ENCODE measurements around the gene PTPA.
A peak's percentile ranks its signal among the peaks of the same experiment; 100 is the strongest.

DNA sequence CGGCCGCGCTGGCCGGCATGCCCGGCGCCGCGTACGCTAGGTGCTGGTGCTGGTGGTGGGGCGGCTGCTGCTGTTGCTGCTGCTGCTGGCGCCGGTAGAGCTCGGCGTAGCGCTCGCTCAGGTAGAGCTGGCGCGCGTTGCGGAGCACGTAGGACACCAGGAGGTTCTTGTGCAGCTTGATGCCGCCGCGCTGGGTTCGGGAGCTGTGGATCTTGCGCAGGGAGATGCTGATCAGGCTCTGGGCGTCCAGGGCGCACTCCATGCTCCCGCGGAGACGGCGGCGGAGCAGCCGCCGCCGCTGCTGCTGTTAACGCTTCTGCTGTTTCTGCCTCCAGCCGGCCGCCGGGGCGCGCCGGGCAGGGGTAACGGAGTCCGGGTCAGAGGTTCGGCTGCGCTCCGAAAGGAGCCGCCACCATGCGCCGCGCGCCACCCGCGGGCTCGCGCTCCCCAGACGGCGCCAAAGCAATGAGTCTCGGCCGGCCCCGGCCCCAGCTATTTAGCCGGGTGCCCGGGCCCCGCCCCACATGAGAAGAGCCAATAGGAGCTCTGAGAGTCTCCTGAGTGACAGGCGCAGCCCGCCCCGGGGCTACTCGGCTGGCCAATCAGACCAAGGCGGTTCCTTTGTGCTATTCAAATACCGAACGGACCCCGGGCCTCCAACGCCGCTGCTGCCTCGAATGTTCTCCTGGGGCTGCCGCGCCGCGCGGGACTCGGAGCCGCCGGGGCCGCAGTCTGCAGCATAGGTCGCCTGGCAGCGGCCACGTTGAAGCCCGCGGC is 66.8 kb downstream of the PTPA start, which contains the start of gene IER5L:
- TF ChIP-seq, protein P1, sequence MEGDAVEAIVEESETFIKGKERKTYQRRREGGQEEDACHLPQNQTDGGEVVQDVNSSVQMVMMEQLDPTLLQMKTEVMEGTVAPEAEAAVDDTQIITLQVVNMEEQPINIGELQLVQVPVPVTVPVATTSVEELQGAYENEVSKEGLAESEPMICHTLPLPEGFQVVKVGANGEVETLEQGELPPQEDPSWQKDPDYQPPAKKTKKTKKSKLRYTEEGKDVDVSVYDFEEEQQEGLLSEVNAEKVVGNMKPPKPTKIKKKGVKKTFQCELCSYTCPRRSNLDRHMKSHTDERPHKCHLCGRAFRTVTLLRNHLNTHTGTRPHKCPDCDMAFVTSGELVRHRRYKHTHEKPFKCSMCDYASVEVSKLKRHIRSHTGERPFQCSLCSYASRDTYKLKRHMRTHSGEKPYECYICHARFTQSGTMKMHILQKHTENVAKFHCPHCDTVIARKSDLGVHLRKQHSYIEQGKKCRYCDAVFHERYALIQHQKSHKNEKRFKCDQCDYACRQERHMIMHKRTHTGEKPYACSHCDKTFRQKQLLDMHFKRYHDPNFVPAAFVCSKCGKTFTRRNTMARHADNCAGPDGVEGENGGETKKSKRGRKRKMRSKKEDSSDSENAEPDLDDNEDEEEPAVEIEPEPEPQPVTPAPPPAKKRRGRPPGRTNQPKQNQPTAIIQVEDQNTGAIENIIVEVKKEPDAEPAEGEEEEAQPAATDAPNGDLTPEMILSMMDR (conservative IDR thresholded peaks at IDR 0.05; ENCODE audit: low read depth, low read length), result 0 out of 2 replicates have a peak, but pooled peaks have one; percentile 3
- TF ChIP-seq RFX5 (IDR thresholded peaks at IDR 0.05; ENCODE audit: low read depth, low read length) (no peak), POLR2A (IDR thresholded peaks at IDR 0.05; ENCODE audit: low read depth, low read length) (peak; percentile 100), CHD1 (IDR thresholded peaks at IDR 0.05; ENCODE audit: low read depth, low read length) (no peak), FOS (IDR thresholded peaks at IDR 0.05; ENCODE audit: low read depth, low read length) (peak; percentile 66), MXI1 (IDR thresholded peaks at IDR 0.05; ENCODE audit: borderline replicate concordance, low read depth, low read length) (0 out of 2 replicates have a peak, but pooled peaks have one; percentile 79), RCOR1 (IDR thresholded peaks at IDR 0.05; ENCODE audit: insufficient replicate concordance, low read length) (no peak), RAD21 (IDR thresholded peaks at IDR 0.05; ENCODE audit: low read length) (0 out of 2 replicates have a peak, but pooled peaks have one; percentile 4)
- TF ChIP-seq, protein P2, sequence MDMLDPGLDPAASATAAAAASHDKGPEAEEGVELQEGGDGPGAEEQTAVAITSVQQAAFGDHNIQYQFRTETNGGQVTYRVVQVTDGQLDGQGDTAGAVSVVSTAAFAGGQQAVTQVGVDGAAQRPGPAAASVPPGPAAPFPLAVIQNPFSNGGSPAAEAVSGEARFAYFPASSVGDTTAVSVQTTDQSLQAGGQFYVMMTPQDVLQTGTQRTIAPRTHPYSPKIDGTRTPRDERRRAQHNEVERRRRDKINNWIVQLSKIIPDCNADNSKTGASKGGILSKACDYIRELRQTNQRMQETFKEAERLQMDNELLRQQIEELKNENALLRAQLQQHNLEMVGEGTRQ (IDR thresholded peaks at IDR 0.05; ENCODE audit: low read depth, low read length), result no peak
- TF ChIP-seq, protein P3, sequence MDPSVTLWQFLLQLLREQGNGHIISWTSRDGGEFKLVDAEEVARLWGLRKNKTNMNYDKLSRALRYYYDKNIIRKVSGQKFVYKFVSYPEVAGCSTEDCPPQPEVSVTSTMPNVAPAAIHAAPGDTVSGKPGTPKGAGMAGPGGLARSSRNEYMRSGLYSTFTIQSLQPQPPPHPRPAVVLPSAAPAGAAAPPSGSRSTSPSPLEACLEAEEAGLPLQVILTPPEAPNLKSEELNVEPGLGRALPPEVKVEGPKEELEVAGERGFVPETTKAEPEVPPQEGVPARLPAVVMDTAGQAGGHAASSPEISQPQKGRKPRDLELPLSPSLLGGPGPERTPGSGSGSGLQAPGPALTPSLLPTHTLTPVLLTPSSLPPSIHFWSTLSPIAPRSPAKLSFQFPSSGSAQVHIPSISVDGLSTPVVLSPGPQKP (IDR thresholded peaks at IDR 0.05; ENCODE audit: borderline replicate concordance, low read depth, low read length), result no peak

All from IMR-90 (cell line).